GM12891 (cell line): ENCODE results near the gene GPC5.
"Not testable (repeated sequence)": the region's sequence is repeated elsewhere in the genome, so short reads cannot be mapped to it uniquely, and the experiment has no call there.

Experiments used
- PAX5 ChIP-seq: IDR thresholded peaks from 2 replicates; pipeline ENCODE4 v1.6.1; 2011; ENCODE audit warnings: low read length, moderate library complexity, mild to moderate bottlenecking; ENCODE audit not compliant: insufficient read depth, severe bottlenecking
- POLR2A ChIP-seq: IDR thresholded peaks from 2 replicates; pipeline ENCODE4 v1.6.1; 2011; ENCODE audit warnings: low read depth, low read length, control low read depth
- POLR2AphosphoS5 ChIP-seq: IDR thresholded peaks from 2 replicates; pipeline ENCODE4 v1.6.1; 2011; ENCODE audit warnings: low read depth, low read length, control low read depth
- POU2F2 ChIP-seq: IDR thresholded peaks from 2 replicates; pipeline ENCODE4 v1.6.1; 2011; ENCODE audit warnings: low read depth, mild to moderate bottlenecking, control low read depth, low read length, moderate library complexity
- SPI1 ChIP-seq: IDR thresholded peaks from 2 replicates; pipeline ENCODE4 v1.6.1; 2011; ENCODE audit warnings: low read depth, low read length, control low read depth
- TAF1 ChIP-seq: IDR thresholded peaks from 2 replicates; pipeline ENCODE4 v1.6.1; 2011; ENCODE audit warnings: low read depth, low read length, control low read depth

- not testable (repeated sequence) for TF ChIP-seq TAF1, POLR2AphosphoS5, SPI1, POLR2A, POU2F2, PAX5
Observed at GRCh38 chr13:92296154-92296671, 897.8 kb downstream of the GPC5 start.
